Upper lobe of right lung (tissue), 1 donor: ENCODE data around the gene CYBA. TPM values are rescaled to one million over a fixed set of nuclear protein-coding genes. Genes with fewer than 3 reads are reported as not detected.
A peak's percentile ranks its signal among the peaks of the same experiment; 100 is the strongest.

Source experiments
- ATAC-seq: fragments of 200-7000 bp; cut with Tn5 transposase; one replicate; pipeline ENCODE4 v1.9.1; 2020; ENCODE audit warnings: mild to moderate bottlenecking, moderate library complexity
- DNase-seq: peaks from one replicate; pipeline ENCODE4 v3.0.0-alpha.2; 2020
- H3K27ac ChIP-seq: fragments of 200-600 bp; one replicate; pipeline ENCODE4 v1.8.0; 2022
- H3K27me3 ChIP-seq: fragments of 200-600 bp; one replicate; pipeline ENCODE4 v1.8.0; 2022; ENCODE audit warnings: mild to moderate bottlenecking
- H3K36me3 ChIP-seq: fragments of 200-600 bp; one replicate; pipeline ENCODE4 v1.8.0; 2022
- H3K4me1 ChIP-seq: fragments of 200-600 bp; one replicate; pipeline ENCODE4 v1.8.0; 2022
- H3K4me3 ChIP-seq: fragments of 200-600 bp; one replicate; pipeline ENCODE4 v1.8.0; 2022; ENCODE audit warnings: mild to moderate bottlenecking
- H3K9me3 ChIP-seq: fragments of 200-600 bp; one replicate; pipeline ENCODE4 v1.8.0; 2022
- intact Hi-C: fragments of 100-400 bp; cut with DNase I; formaldehyde crosslinking; loops from one replicate; pipeline ENCODE4 v1.11.0; 2022
- total RNA-seq: library from RNA; stranded (reverse); fragmentation: NEBNext Ultra II Directional; extraction: Animal tissue kit (Norgen Biotek cat#: 25700); gene quantifications from one replicate; pipeline ENCODE4 v1.2.1, GENCODE V29; 2021
- TF ChIP-seq, protein P1 (sequence below): fragments of 200-600 bp; IDR thresholded peaks from one replicate; pipeline ENCODE4 v1.8.0; 2022; ENCODE audit warnings: antibody characterized with exemption
- donor health status: DM: no; HTN: yes; CAD: no; lungs with severe emphysema.

Gene CYBA
- total RNA-seq, 1 donor from 2014 or later: 257 TPM

DNA sequence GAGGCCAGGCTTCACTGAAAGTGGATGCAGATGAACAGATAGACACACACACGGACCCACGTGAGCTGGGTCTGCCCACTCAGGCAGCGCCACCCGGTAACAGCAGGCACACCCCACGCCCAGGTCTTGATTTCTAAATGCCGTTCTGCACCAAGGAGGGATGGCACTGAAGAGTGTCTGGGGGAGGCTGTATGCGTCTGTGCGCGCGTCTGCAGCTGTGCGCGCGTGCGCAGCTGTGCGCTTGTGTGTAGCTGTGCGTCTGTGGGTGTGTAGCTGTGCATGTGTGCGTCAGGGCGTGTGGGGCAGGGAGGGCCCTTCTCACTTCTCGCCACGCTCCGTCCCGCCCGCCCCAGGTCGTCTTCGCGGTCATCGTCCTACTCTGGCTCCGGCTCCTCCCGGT lies 28.0 kb downstream of the CYBA start:
- Histone ChIP-seq H3K9me3 (no peaks in the 10 kb centered on the region), H3K36me3 (peaks cover 76% of the 10 kb centered on the region), H3K27ac (no peak overlapping the region), H3K4me1 (no peaks in the 10 kb centered on the region), H3K4me3 (no peak overlapping the region), H3K27me3 (no peaks in the 10 kb centered on the region)
- DNase-seq (no peak), ATAC-seq (no peak)
- intact Hi-C loops: no loop called here
- TF ChIP-seq, protein P1, sequence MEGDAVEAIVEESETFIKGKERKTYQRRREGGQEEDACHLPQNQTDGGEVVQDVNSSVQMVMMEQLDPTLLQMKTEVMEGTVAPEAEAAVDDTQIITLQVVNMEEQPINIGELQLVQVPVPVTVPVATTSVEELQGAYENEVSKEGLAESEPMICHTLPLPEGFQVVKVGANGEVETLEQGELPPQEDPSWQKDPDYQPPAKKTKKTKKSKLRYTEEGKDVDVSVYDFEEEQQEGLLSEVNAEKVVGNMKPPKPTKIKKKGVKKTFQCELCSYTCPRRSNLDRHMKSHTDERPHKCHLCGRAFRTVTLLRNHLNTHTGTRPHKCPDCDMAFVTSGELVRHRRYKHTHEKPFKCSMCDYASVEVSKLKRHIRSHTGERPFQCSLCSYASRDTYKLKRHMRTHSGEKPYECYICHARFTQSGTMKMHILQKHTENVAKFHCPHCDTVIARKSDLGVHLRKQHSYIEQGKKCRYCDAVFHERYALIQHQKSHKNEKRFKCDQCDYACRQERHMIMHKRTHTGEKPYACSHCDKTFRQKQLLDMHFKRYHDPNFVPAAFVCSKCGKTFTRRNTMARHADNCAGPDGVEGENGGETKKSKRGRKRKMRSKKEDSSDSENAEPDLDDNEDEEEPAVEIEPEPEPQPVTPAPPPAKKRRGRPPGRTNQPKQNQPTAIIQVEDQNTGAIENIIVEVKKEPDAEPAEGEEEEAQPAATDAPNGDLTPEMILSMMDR: no peak

- ATAC-seq: no peak
- Histone ChIP-seq H3K4me3 (no peak overlapping the region), H3K9me3 (no peaks in the 10 kb centered on the region), H3K36me3 (peaks cover 68% of the 10 kb centered on the region), H3K27me3 (no peaks in the 10 kb centered on the region), H3K4me1 (no peaks in the 10 kb centered on the region), H3K27ac (no peak overlapping the region)
- no peak for DNase-seq
- intact Hi-C loops: no loop called here
- TF ChIP-seq, protein P1: no peak
These were observed 28.7 kb downstream of the CYBA start for GRCh38 chr16:88622125-88622524.

DNA sequence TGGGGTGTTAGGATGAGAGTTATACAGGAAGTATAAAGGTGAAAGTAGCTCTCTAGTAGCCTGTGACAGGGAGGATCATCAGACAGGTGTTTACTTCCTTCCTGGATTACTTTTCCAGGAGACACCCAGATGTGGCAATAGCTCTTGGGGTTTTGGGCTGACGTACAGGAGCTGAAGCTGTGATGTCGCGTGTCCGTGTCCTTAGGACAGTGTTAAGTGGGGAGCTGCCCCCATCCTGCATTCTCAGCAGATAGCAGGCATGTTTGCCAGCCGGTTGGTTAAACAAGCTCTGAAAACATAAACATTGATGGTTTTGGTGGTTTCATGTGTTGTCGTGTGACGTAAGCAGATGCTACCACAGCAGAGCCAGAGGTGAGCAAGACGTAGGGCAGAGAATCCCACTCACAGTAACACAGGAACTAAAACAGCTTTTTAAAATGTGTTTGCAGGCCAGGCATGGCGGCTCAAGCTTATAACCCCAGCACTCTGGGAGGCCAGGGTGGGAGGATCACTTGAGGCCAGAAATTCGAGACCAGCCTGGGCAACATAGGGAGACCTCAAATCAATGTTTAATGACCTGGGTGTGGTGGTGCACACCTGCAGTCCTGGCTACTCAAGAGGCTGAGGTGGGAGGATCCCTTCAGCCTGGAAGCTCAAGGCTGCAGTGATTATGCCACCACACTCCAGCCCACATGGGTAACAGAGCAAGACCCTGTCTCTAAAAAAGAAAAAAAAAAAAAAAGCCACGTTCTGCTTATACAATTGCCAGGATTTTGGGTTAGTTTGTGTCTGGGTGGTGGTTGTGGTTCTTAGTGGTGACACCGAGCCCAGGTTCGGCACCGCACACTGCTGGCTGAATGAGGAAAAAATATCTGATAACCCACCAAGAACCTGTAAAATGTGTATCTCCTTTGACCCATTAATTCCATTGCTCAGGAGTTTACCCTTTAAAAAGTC lies 30.7 kb downstream of the CYBA start:
- Histone ChIP-seq H3K27me3 (no peaks in the 10 kb centered on the region), H3K4me1 (no peaks in the 10 kb centered on the region), H3K9me3 (no peaks in the 10 kb centered on the region), H3K4me3 (no peak overlapping the region), H3K36me3 (peaks cover 51% of the 10 kb centered on the region), H3K27ac (peak overlapping the region; percentile 30)
- intact Hi-C loops: no loop called here
- TF ChIP-seq, protein P1: no peak
- DNase-seq: no peak
- ATAC-seq: no peak

DNA sequence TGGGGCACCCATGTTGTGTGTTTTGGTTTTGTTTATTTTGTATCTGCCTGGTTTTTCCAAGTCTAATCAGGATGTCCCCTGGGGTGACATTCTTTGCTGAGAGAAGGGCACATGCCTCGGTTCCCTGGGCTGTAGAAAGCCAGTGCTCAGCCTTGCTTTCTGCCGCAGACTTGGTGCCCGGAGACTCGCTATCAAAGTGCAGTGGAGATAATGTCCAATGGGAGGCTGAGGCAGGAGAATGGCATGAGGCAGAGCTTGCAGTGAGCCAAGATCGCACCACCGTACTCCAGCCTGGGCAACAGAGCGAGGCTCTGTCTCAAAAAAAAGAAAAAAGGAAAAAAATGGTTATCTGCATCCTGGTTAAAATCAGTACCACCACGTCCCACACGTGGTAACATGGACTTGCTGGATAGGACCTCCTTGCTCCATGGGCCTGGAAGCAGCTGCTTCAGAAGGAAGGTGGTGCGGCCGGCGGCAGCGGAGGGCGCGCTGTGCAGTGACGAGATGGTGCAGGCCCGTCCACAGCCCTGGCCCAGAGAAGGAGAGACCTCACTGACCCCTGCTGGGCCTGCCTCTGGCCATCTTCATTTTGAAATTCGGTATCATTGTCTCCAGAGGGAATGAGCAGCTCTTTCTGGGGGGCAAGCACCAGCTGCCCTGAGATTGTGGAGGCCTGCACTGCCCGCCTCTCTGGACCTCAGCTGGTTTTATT lies 31.7 kb downstream of the CYBA start:
- ATAC-seq (no peak), DNase-seq (no peak)
- Histone ChIP-seq H3K27me3 (no peaks in the 10 kb centered on the region), H3K36me3 (peaks cover 41% of the 10 kb centered on the region), H3K9me3 (no peaks in the 10 kb centered on the region), H3K4me3 (no peak overlapping the region), H3K4me1 (no peaks in the 10 kb centered on the region), H3K27ac (peak overlapping the region; percentile 30)
- TF ChIP-seq, protein P1: no peak
- intact Hi-C loops: no loop called here

- H3K27ac ChIP-seq: no peak overlapping the region
- no peaks in the 10 kb centered on the region for H3K4me1 ChIP-seq
- no peak overlapping the region for H3K4me3 ChIP-seq
- intact Hi-C loops: no loop called here
- H3K27me3 ChIP-seq: no peaks in the 10 kb centered on the region
- TF ChIP-seq, protein P1: no peak
- DNase-seq (no peak), ATAC-seq (no peak)
- H3K36me3 ChIP-seq: peaks cover 37% of the 10 kb centered on the region
- H3K9me3 ChIP-seq: no peaks in the 10 kb centered on the region
These were observed 32.5 kb downstream of the CYBA start for GRCh38 chr16:88618182-88618955.
